Heart right ventricle (tissue), 16 donors: ENCODE measurements around the gene ACTA2. TPM values are rescaled to one million over a fixed set of nuclear protein-coding genes. Genes with fewer than 3 reads are reported as not detected.

Experiments used
- ATAC-seq, 8 donors: fragments of 200-7000 bp; cut with Tn5 transposase; one replicate each; pipeline ENCODE4 v1.9.1; 2020; ENCODE audit warnings: mild to moderate bottlenecking in 8 of 8, moderate library complexity in 8 of 8, moderate number of reproducible peaks in 1 of 8
- DNase-seq, 2 donors: peaks; one replicate each; pipeline ENCODE4 v3.0.0-alpha.2; 2020
- H3K27ac ChIP-seq, 10 donors: fragments of 200-600 bp; sonication (generic) in 2 of 10; one replicate each; pipeline versions ENCODE4 v1.5.0 to v1.8.0; 2020 to 2022; ENCODE audit warnings: mild to moderate bottlenecking in 3 of 10
- H3K27me3 ChIP-seq, 7 donors: fragments of 200-600 bp; one replicate each; pipeline ENCODE4 v1.8.0; 2021 to 2022; ENCODE audit warnings: mild to moderate bottlenecking in 2 of 7
- H3K36me3 ChIP-seq, 9 donors: fragments of 200-600 bp; sonication (generic) in 1 of 9; one replicate each; pipeline versions ENCODE4 v1.5.0 to v1.8.0; 2020 to 2022; ENCODE audit warnings: mild to moderate bottlenecking in 2 of 9
- H3K4me1 ChIP-seq, 9 donors: fragments of 200-600 bp; sonication (generic) in 1 of 9; one replicate each; pipeline versions ENCODE4 v1.5.0 to v1.8.0; 2020 to 2022; ENCODE audit warnings: mild to moderate bottlenecking in 4 of 9
- H3K4me3 ChIP-seq, 10 donors: fragments of 200-600 bp; sonication (generic) in 2 of 10; one replicate each; pipeline versions ENCODE4 v1.5.0 to v1.8.0; 2020 to 2022; ENCODE audit warnings: mild to moderate bottlenecking in 7 of 10, moderate library complexity in 2 of 10
- H3K9me3 ChIP-seq, 11 donors: fragments of 200-600 bp in 10 of 11; sonication (generic) in 2 of 11; one replicate each; pipeline versions ENCODE4 v1.5.0 to v1.8.0; 2013 to 2022; ENCODE audit warnings: mild to moderate bottlenecking in 2 of 11, control low read depth in 1 of 11, moderate library complexity in 1 of 11
- WGBS, 2 donors: extraction: QIAGEN DNeasy Blood & Tissue Kit; methylation state at CpG; one replicate each; pipeline ENCODE4 v1.1.7; 2013; ENCODE audit warnings: inconsistent platforms in 1 of 2; 5-methylcytosine and 5-hydroxymethylcytosine counted together
- intact Hi-C, 10 donors: fragments of 100-400 bp; cut with DNase I; formaldehyde crosslinking; loops; one replicate each; pipeline versions ENCODE4 v1.11.1 to v1.14.2; 2022
- polyA plus RNA-seq, 2 donors: library from polyadenylated mRNA; stranded (reverse); fragments of 200-250 nt; gene quantifications; one replicate each; pipeline ENCODE4 v1.2.3, GENCODE V29; 2013
- total RNA-seq, 10 donors: library from RNA; stranded (reverse); fragmentation: NEBNext Ultra II Directional in 3 of 10; extraction: Animal tissue kit (Norgen Biotek cat#: 25700) in 3 of 10; gene quantifications; one replicate each; pipeline versions ENCODE4 v1.2.1 to v1.2.4, GENCODE V29; 2021 to 2023
- TF ChIP-seq, protein P1 (sequence below), 9 donors: fragments of 200-600 bp; sonication (generic) in 2 of 9; IDR thresholded peaks; one replicate each; pipeline versions ENCODE4 v1.5.0 to v1.8.0; 2021 to 2022; ENCODE audit warnings: antibody characterized with exemption in 9 of 9, mild to moderate bottlenecking in 5 of 9, moderate library complexity in 1 of 9
- donor health status: Arrhythmogenic right ventricular cardiomyopathy.
- donor health status: ischemic (EF 13 %, LVEDD 7.1; RV severe dilation, severe dysfunction).
- donor health status: healthy with polysubstance abuse.
- donor health status: DM: no; HTN: yes; CAD: no.
- donor health status: DM: no; HTN: no; CAD: no.
- donor health status: ischemic (EF 25% LVEDD 6.9; RV normal size, moderate dysfunction).
- donor health status: ischemic (EF 25% LVEDD 5.7; RV mildly dilated, moderate dysfunction).
- donor health status: healthy.
- donor health status: DM: yes; HTN: yes; CAD: no.
- donor health status: Ischemic cardiomyopathy.
- donor health status: ischemic (EF 35%, LVEDD 5.7; RV mildly dilated, moderate dysfunction).
- donor health status: nonischemic (EF 11% LVEDD 7.7; RV severe dilation, severe dysfunction).
- donor health status: DM: yes; HTN: yes; CAD: no.
- donor health status: PGD.
- donor health status: ischemic (EF 29% LVEDD 5.4; RV normal size, mild dysfunction).
- donor health status: nonischemic (EF 23%, LVEDD 6.1; RV moderate dilation, normal function).

ACTA2 gene
- total and polyA plus RNA-seq, 12 donors: 59.4 to 358 (median 76.5) TPM

- no peak overlapping the region for H3K4me3 ChIP-seq
- H3K9me3 ChIP-seq: no peaks in the 10 kb centered on the region
- peak overlapping the region in 3 of 10 donors; percentile 5 to 42 (median 33) for H3K27ac ChIP-seq
- DNase-seq (no peak), ATAC-seq (no peak)
- WGBS, 2 donors: 88 to 91% methylated on average over 1 of the region's 1 CpG
- intact Hi-C loops: loop anchor here in 1 of 10 donors (10.0 kb wide), 1 partner anchor 152 kb away; no protein-coding TSS in a partner anchor
- no peaks in the 10 kb centered on the region for H3K36me3 ChIP-seq
- no peaks in the 10 kb centered on the region for H3K27me3 ChIP-seq
- TF ChIP-seq, protein P1, sequence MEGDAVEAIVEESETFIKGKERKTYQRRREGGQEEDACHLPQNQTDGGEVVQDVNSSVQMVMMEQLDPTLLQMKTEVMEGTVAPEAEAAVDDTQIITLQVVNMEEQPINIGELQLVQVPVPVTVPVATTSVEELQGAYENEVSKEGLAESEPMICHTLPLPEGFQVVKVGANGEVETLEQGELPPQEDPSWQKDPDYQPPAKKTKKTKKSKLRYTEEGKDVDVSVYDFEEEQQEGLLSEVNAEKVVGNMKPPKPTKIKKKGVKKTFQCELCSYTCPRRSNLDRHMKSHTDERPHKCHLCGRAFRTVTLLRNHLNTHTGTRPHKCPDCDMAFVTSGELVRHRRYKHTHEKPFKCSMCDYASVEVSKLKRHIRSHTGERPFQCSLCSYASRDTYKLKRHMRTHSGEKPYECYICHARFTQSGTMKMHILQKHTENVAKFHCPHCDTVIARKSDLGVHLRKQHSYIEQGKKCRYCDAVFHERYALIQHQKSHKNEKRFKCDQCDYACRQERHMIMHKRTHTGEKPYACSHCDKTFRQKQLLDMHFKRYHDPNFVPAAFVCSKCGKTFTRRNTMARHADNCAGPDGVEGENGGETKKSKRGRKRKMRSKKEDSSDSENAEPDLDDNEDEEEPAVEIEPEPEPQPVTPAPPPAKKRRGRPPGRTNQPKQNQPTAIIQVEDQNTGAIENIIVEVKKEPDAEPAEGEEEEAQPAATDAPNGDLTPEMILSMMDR (IDR thresholded peaks at IDR 0.05): no peak
- H3K4me1 ChIP-seq: peaks cover 3 to 94% (median 19%) of the 10 kb centered on the region in 9 donors
These were observed 44.4 kb upstream of the ACTA2 start for GRCh38 chr10:88996927-88997326.

GRCh38 chr10:88995156-88995876 is 42.7 kb upstream of the ACTA2 start:
- no peak for ATAC-seq
- intact Hi-C loops: loop anchor here in 1 of 10 donors (10.0 kb wide), 1 partner anchor 151 kb away; no protein-coding TSS in a partner anchor
- Histone ChIP-seq H3K27me3 (no peaks in the 10 kb centered on the region), H3K4me3 (peak overlapping the region in 3 of 10 donors; percentile 12 to 23 (median 14)), H3K4me1 (peaks cover 0 to 80% (median 23%) of the 10 kb centered on the region in 9 donors), H3K27ac (peak overlapping the region in 3 of 10 donors; percentile 29 to 97 (median 42)), H3K36me3 (no peaks in the 10 kb centered on the region), H3K9me3 (no peaks in the 10 kb centered on the region)
- WGBS, 2 donors: 79 to 93% methylated on average over 7 of the region's 7 CpGs
- TF ChIP-seq, protein P1 (IDR thresholded peaks at IDR 0.05): no peak
- no peak for DNase-seq

GRCh38 chr10:88994019-88994418 is 41.4 kb upstream of the ACTA2 start:
- TF ChIP-seq, protein P1 (IDR thresholded peaks at IDR 0.05): no peak
- ATAC-seq (no peak), DNase-seq (no peak)
- Histone ChIP-seq H3K4me3 (peak overlapping the region in 6 of 10 donors; percentile 69 to 90 (median 81)), H3K36me3 (no peaks in the 10 kb centered on the region), H3K27me3 (no peaks in the 10 kb centered on the region), H3K27ac (peak overlapping the region in 5 of 10 donors; percentile 6 to 97 (median 95)), H3K9me3 (no peaks in the 10 kb centered on the region), H3K4me1 (peaks cover 0 to 86% (median 32%) of the 10 kb centered on the region in 9 donors)
- 47 to 80% methylated on average over 1 of the region's 1 CpG for WGBS, 2 donors
- intact Hi-C loops: loop anchor here in 3 of 10 donors (5.0 to 10.0 kb wide), 2 partner anchors 149 to 157 kb away; no protein-coding TSS in a partner anchor

DNA sequence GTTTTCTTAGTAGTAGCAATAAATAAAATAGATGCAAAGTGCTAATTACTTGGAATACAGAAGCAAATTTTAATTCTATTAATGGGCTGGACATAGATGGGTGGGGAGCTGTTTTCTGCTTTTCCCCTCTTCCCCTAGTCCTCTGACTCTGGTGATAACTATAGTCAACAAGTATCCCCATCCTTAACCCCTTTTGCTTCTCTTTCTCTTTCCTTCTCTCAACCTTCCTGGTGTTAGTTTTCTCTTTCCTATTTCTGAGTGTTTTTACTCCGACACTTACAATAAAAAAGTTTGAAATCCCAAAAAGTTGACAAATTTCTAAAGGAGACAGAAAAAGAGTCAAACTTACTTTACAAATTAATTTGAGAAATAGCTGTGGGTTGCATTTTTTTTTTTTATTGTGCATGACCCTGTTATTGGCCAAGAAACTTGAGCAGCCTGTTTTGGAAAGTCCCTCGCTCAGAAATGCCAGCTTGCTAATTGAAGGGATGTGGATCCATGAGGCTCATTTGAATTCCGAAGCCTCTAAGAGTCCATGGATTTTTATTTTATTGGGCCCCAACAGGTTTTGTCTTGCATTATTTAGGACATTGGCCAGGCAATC is 40.5 kb upstream of the ACTA2 start:
- peak overlapping the region in 9 of 10 donors; percentile 53 to 90 (median 82) for H3K4me3 ChIP-seq
- peaks cover 0 to 86% (median 34%) of the 10 kb centered on the region in 9 donors for H3K4me1 ChIP-seq
- intact Hi-C loops: loop anchor here in 3 of 10 donors (5.0 to 10.0 kb wide), 2 partner anchors 148 to 156 kb away; no protein-coding TSS in a partner anchor

More for the DNA sequence above, 40.5 kb upstream of the ACTA2 start:
- Histone ChIP-seq H3K9me3 (no peaks in the 10 kb centered on the region), H3K27me3 (no peaks in the 10 kb centered on the region), H3K27ac (peak overlapping the region in 7 of 10 donors; percentile 3 to 97 (median 95)), H3K36me3 (no peaks in the 10 kb centered on the region)
- WGBS, 2 donors: 47 to 52% methylated on average over 3 of the region's 3 CpGs
- DNase-seq (no peak), ATAC-seq (no peak)
- TF ChIP-seq, protein P1 (IDR thresholded peaks at IDR 0.05): no peak
